HL-60 (cell line): ENCODE results near the gene ABCA7.

ENCODE experiments used
- DNase-seq, 2 experiments: peaks; one replicate each; pipeline ENCODE4 v3.0.0-alpha.2; 2010 to 2020; ENCODE audit warnings: low read depth in 1 of 2, low spot score in 1 of 2
- H3K27ac ChIP-seq: fragments of 250-450 bp; sonication (Bioruptor Pico); replicated peaks from 2 replicates; pipeline ENCODE4 v1.5.1; 2020; ENCODE audit warnings: mild to moderate bottlenecking, moderate library complexity
- H3K27me3 ChIP-seq: fragments of 250-450 bp; sonication (Bioruptor Pico); 2 replicates; pipeline ENCODE4 v1.5.1; 2021; ENCODE audit warnings: mild to moderate bottlenecking, moderate library complexity; ENCODE audit not compliant: insufficient read depth, poor library complexity, severe bottlenecking
- H3K4me3 ChIP-seq: replicated peaks from 2 replicates; pipeline ENCODE4 v1.5.1; 2011; ENCODE audit warnings: mild to moderate bottlenecking, control low read depth, low read length; ENCODE audit not compliant: insufficient read depth
- GABPA ChIP-seq: IDR thresholded peaks from 2 replicates; pipeline ENCODE4 v1.6.1; 2012; ENCODE audit warnings: low read depth
- POLR2AphosphoS5 ChIP-seq: IDR thresholded peaks from 2 replicates; pipeline ENCODE4 v1.6.1; 2012; ENCODE audit warnings: low read depth
- REST ChIP-seq: IDR thresholded peaks from 2 replicates; pipeline ENCODE4 v1.6.1; 2012; ENCODE audit warnings: low read depth; ENCODE audit not compliant: insufficient replicate concordance
- SPI1 ChIP-seq: IDR thresholded peaks from 2 replicates; pipeline ENCODE4 v1.6.1; 2012; ENCODE audit warnings: low read depth, mild to moderate bottlenecking, borderline replicate concordance
- TF ChIP-seq, protein P1 (sequence below): IDR thresholded peaks from one replicate; pipeline ENCODE4 v1.5.1; 2011; ENCODE audit warnings: low read length, control low read depth, inconsistent platforms; ENCODE audit not compliant: insufficient read depth

The ABCA7 gene

GRCh38 chr19:1070931-1071791 is 31.3 kb downstream of the ABCA7 start:
- no peak overlapping the region for H3K27ac ChIP-seq
- no peaks in the 10 kb centered on the region for H3K27me3 ChIP-seq
- DNase-seq: no peak
- H3K4me3 ChIP-seq: no peak overlapping the region
- TF ChIP-seq SPI1 (no peak), GABPA (no peak), POLR2AphosphoS5 (no peak), REST (no peak)
- TF ChIP-seq, protein P1, sequence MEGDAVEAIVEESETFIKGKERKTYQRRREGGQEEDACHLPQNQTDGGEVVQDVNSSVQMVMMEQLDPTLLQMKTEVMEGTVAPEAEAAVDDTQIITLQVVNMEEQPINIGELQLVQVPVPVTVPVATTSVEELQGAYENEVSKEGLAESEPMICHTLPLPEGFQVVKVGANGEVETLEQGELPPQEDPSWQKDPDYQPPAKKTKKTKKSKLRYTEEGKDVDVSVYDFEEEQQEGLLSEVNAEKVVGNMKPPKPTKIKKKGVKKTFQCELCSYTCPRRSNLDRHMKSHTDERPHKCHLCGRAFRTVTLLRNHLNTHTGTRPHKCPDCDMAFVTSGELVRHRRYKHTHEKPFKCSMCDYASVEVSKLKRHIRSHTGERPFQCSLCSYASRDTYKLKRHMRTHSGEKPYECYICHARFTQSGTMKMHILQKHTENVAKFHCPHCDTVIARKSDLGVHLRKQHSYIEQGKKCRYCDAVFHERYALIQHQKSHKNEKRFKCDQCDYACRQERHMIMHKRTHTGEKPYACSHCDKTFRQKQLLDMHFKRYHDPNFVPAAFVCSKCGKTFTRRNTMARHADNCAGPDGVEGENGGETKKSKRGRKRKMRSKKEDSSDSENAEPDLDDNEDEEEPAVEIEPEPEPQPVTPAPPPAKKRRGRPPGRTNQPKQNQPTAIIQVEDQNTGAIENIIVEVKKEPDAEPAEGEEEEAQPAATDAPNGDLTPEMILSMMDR: no peak

DNA sequence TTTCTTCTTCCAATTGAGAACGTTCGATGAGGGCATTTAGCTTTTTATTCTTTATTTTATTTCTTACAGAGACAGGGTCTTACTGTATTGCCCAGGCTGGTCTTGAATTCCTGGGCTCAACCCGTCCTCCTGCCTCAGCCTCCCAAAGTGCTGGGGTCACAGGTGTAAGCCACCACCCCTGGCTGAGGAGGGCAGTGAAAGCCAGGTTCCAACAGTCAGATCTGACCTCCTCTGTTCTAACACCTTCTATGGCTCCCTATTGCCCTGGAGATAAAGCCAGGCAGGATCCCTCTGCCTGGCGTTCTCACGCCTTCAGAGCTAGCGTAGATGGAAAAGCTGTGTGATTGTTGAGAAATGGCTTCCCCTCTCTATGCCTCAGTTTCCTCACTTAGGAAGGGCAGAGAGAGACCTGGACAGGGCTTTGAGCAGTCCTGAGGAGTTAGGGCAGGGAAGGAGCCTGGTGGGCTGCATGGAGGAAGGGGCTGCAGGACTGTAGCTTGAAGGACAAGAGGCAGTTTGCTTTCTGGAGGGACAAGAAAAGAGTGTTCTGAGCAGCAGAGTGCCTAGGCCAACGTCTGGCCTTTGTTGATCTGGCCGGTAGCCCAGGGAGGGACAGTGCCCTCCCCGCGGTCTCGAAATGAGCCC is 32.6 kb downstream of the ABCA7 start:
- no peak overlapping the region for H3K27ac ChIP-seq
- TF ChIP-seq SPI1 (no peak), POLR2AphosphoS5 (no peak), REST (no peak), GABPA (no peak)
- TF ChIP-seq, protein P1: no peak
- no peaks in the 10 kb centered on the region for H3K27me3 ChIP-seq
- H3K4me3 ChIP-seq: no peak overlapping the region
- no peak for DNase-seq

GRCh38 chr19:1073063-1073955 is 33.4 kb downstream of the ABCA7 start:
- DNase-seq: no peak

More at GRCh38 chr19:1073063-1073955, 33.4 kb downstream of the ABCA7 start:
- TF ChIP-seq REST (no peak), POLR2AphosphoS5 (no peak), GABPA (no peak), SPI1 (no peak)
- TF ChIP-seq, protein P1: no peak
- Histone ChIP-seq H3K27ac (no peak overlapping the region), H3K27me3 (no peaks in the 10 kb centered on the region), H3K4me3 (no peak overlapping the region)
